Mesendoderm (in vitro differentiated cells): ENCODE measurements around the gene ANKRD33B.
A peak's percentile ranks its signal among the peaks of the same experiment; 100 is the strongest.

Source experiments
- DNase-seq: peaks from one replicate; pipeline ENCODE4 v3.0.0; 2013
- H2AK5ac ChIP-seq: 2 replicates; pipeline ENCODE4 v1.6.1; 2013; ENCODE audit warnings: low read length, inconsistent platforms
- H2BK120ac ChIP-seq: 2 replicates; pipeline ENCODE4 v1.6.1; 2013; ENCODE audit warnings: low read depth, mild to moderate bottlenecking, low read length, moderate library complexity, mixed read lengths
- H2BK15ac ChIP-seq: replicated peaks from 2 replicates; pipeline ENCODE4 v1.6.1; 2013; ENCODE audit warnings: low read depth, mild to moderate bottlenecking, moderate library complexity
- H2BK5ac ChIP-seq: 2 replicates; pipeline ENCODE4 v1.6.1; 2013; ENCODE audit warnings: low read length, inconsistent platforms
- H3K18ac ChIP-seq: 2 replicates; pipeline ENCODE4 v1.6.1; 2013; ENCODE audit warnings: mild to moderate bottlenecking, low read length, mixed read lengths
- H3K23ac ChIP-seq: one replicate; pipeline ENCODE4 v1.6.1; 2013; ENCODE audit warnings: low read length
- H3K27ac ChIP-seq: 2 replicates; pipeline ENCODE4 v1.5.1; 2013; ENCODE audit warnings: low read depth, mild to moderate bottlenecking, inconsistent platforms, low read length, moderate library complexity
- H3K27me3 ChIP-seq: 2 replicates; pipeline ENCODE4 v1.6.1; 2013; ENCODE audit warnings: low read length, control low read depth, mild to moderate bottlenecking, inconsistent platforms; ENCODE audit not compliant: insufficient read depth, poor library complexity
- H3K36me3 ChIP-seq: 2 replicates; pipeline ENCODE4 v1.6.1; 2013; ENCODE audit warnings: low read length, inconsistent platforms; ENCODE audit not compliant: control insufficient read depth, insufficient read depth
- H3K4ac ChIP-seq: one replicate; pipeline ENCODE4 v1.6.1; 2013; ENCODE audit warnings: low read depth, mild to moderate bottlenecking, low read length, moderate library complexity
- H3K4me1 ChIP-seq: 2 replicates; pipeline ENCODE4 v1.6.1; 2013; ENCODE audit warnings: low read depth, low read length, inconsistent platforms; ENCODE audit not compliant: control insufficient read depth
- H3K4me2 ChIP-seq: 2 replicates; pipeline ENCODE4 v1.6.1; 2013; ENCODE audit warnings: low read length
- H3K4me3 ChIP-seq: 2 replicates; pipeline ENCODE4 v1.5.1; 2013; ENCODE audit warnings: mild to moderate bottlenecking, low read length
- H3K56ac ChIP-seq: one replicate; pipeline ENCODE4 v1.6.1; 2013; ENCODE audit warnings: low read length
- H3K79me1 ChIP-seq: 2 replicates; pipeline ENCODE4 v1.6.1; 2013; ENCODE audit warnings: low read length, inconsistent platforms
- H3K79me2 ChIP-seq: 2 replicates; pipeline ENCODE4 v1.6.1; 2013; ENCODE audit warnings: mild to moderate bottlenecking, low read length; ENCODE audit not compliant: control insufficient read depth, insufficient read depth
- H3K9ac ChIP-seq: 2 replicates; pipeline ENCODE4 v1.6.1; 2013; ENCODE audit warnings: low read length, inconsistent platforms
- H4K5ac ChIP-seq: one replicate; pipeline ENCODE4 v1.6.1; 2013; ENCODE audit warnings: low read length
- H4K8ac ChIP-seq: one replicate; pipeline ENCODE4 v1.6.1; 2013; ENCODE audit warnings: low read depth, mild to moderate bottlenecking, control low read depth, low read length, moderate library complexity
- WGBS: extraction: QIAGEN DNeasy Blood & Tissue Kit; methylation state at CpG from one replicate; pipeline ENCODE4 v1.1.7; 2013; ENCODE audit warnings: low lambda C conversion rate, missing lambda C conversion rate; ENCODE audit not compliant: insufficient coverage; ENCODE audit errors: extremely low coverage; 5-methylcytosine and 5-hydroxymethylcytosine counted together

Gene ANKRD33B

GRCh38 chr5:10592601-10593000 is 28.7 kb downstream of the ANKRD33B start:
- Histone ChIP-seq H4K5ac (no peak overlapping the region), H4K8ac (no peak overlapping the region), H3K4ac (no peak overlapping the region), H3K36me3 (no peaks in the 10 kb centered on the region), H3K23ac (no peak overlapping the region), H3K4me3 (no peak overlapping the region), H3K56ac (no peak overlapping the region), H3K79me2 (no peaks in the 10 kb centered on the region), H2BK5ac (no peak overlapping the region), H3K18ac (no peak overlapping the region), H2BK15ac (no peak overlapping the region), H2BK120ac (no peak overlapping the region), H3K4me2 (no peak overlapping the region), H3K27me3 (no peaks in the 10 kb centered on the region), H3K4me1 (peaks cover 2% of the 10 kb centered on the region), H3K9ac (no peak overlapping the region), H3K79me1 (peaks cover 3% of the 10 kb centered on the region), H2AK5ac (no peak overlapping the region), H3K27ac (no peak overlapping the region)
- DNase-seq: no peak

- H3K4me1 ChIP-seq: peaks cover 2% of the 10 kb centered on the region
- no peak overlapping the region for H2AK5ac ChIP-seq
- no peak overlapping the region for H3K23ac ChIP-seq
- H2BK15ac ChIP-seq: no peak overlapping the region
- no peak overlapping the region for H4K5ac ChIP-seq
- no peak overlapping the region for H4K8ac ChIP-seq
- no peaks in the 10 kb centered on the region for H3K27me3 ChIP-seq
- no peak overlapping the region for H3K4me2 ChIP-seq
- no peak overlapping the region for H3K18ac ChIP-seq
- no peak overlapping the region for H3K9ac ChIP-seq
- H3K56ac ChIP-seq: no peak overlapping the region
- H2BK120ac ChIP-seq: no peak overlapping the region
- H3K4me3 ChIP-seq: no peak overlapping the region
- no peak overlapping the region for H3K27ac ChIP-seq
- no peaks in the 10 kb centered on the region for H3K36me3 ChIP-seq
- H3K79me2 ChIP-seq: no peaks in the 10 kb centered on the region
- WGBS: no CpG with 5 or more reads among the region's 7 CpGs
- no peak overlapping the region for H3K4ac ChIP-seq
- H3K79me1 ChIP-seq: peaks cover 3% of the 10 kb centered on the region
- DNase-seq: no peak
- H2BK5ac ChIP-seq: no peak overlapping the region
Measured at GRCh38 chr5:10593531-10594181, 29.8 kb downstream of the ANKRD33B start.

GRCh38 chr5:10594591-10595210 is 30.8 kb downstream of the ANKRD33B start:
- H3K27ac ChIP-seq: no peak overlapping the region
- no peak overlapping the region for H3K18ac ChIP-seq
- H3K4me1 ChIP-seq: peaks cover 2% of the 10 kb centered on the region
- H3K56ac ChIP-seq: no peak overlapping the region
- DNase-seq: peak; percentile 77
- H3K36me3 ChIP-seq: no peaks in the 10 kb centered on the region
- H3K23ac ChIP-seq: no peak overlapping the region
- WGBS: no CpG with 5 or more reads among the region's 11 CpGs
- H2BK15ac ChIP-seq: no peak overlapping the region
- no peak overlapping the region for H2AK5ac ChIP-seq
- no peak overlapping the region for H4K5ac ChIP-seq
- no peak overlapping the region for H2BK120ac ChIP-seq
- H3K4me3 ChIP-seq: no peak overlapping the region
- no peaks in the 10 kb centered on the region for H3K79me2 ChIP-seq
- H3K27me3 ChIP-seq: no peaks in the 10 kb centered on the region
- H3K4ac ChIP-seq: no peak overlapping the region
- no peak overlapping the region for H4K8ac ChIP-seq
- H2BK5ac ChIP-seq: no peak overlapping the region
- H3K4me2 ChIP-seq: no peak overlapping the region
- H3K79me1 ChIP-seq: no peaks in the 10 kb centered on the region
- H3K9ac ChIP-seq: no peak overlapping the region

- H3K4ac ChIP-seq: no peak overlapping the region
- no peak overlapping the region for H2BK120ac ChIP-seq
- H2BK15ac ChIP-seq: no peak overlapping the region
- H3K36me3 ChIP-seq: no peaks in the 10 kb centered on the region
- H4K5ac ChIP-seq: no peak overlapping the region
- no peaks in the 10 kb centered on the region for H3K79me2 ChIP-seq
- no peak overlapping the region for H3K27ac ChIP-seq
- no CpG with 5 or more reads among the region's 6 CpGs for WGBS
- no peak overlapping the region for H2BK5ac ChIP-seq
- H4K8ac ChIP-seq: no peak overlapping the region
- H3K18ac ChIP-seq: no peak overlapping the region
- no peak overlapping the region for H3K4me2 ChIP-seq
- no peak overlapping the region for H2AK5ac ChIP-seq
- no peak overlapping the region for H3K56ac ChIP-seq
- H3K4me1 ChIP-seq: peaks cover under 1% of the 10 kb centered on the region
- no peak overlapping the region for H3K9ac ChIP-seq
- no peak overlapping the region for H3K4me3 ChIP-seq
- no peak for DNase-seq
- no peak overlapping the region for H3K23ac ChIP-seq
- H3K27me3 ChIP-seq: no peaks in the 10 kb centered on the region
- no peaks in the 10 kb centered on the region for H3K79me1 ChIP-seq
Measured at GRCh38 chr5:10595293-10595671, 31.4 kb downstream of the ANKRD33B start.

GRCh38 chr5:10595672-10596309 is 31.9 kb downstream of the ANKRD33B start:
- H3K27ac ChIP-seq: no peak overlapping the region

More at GRCh38 chr5:10595672-10596309, 31.9 kb downstream of the ANKRD33B start:
- H3K23ac ChIP-seq: no peak overlapping the region
- H3K4ac ChIP-seq: no peak overlapping the region
- no peaks in the 10 kb centered on the region for H3K27me3 ChIP-seq
- H3K4me3 ChIP-seq: no peak overlapping the region
- H3K79me2 ChIP-seq: no peaks in the 10 kb centered on the region
- no peak overlapping the region for H3K9ac ChIP-seq
- H3K4me1 ChIP-seq: no peaks in the 10 kb centered on the region
- no peak overlapping the region for H4K5ac ChIP-seq
- no peak overlapping the region for H3K4me2 ChIP-seq
- no peak overlapping the region for H4K8ac ChIP-seq
- no CpG with 5 or more reads among the region's 8 CpGs for WGBS
- no peaks in the 10 kb centered on the region for H3K79me1 ChIP-seq
- H3K36me3 ChIP-seq: no peaks in the 10 kb centered on the region
- no peak overlapping the region for H3K56ac ChIP-seq
- H3K18ac ChIP-seq: no peak overlapping the region
- DNase-seq: no peak
- H2BK120ac ChIP-seq: no peak overlapping the region
- H2BK5ac ChIP-seq: no peak overlapping the region
- no peak overlapping the region for H2AK5ac ChIP-seq
- no peak overlapping the region for H2BK15ac ChIP-seq
